EH (cell line): ENCODE results near the gene GPR39.
A peak's percentile ranks its signal among the peaks of the same experiment; 100 is the strongest.

Experiments used
- DNase-seq: peaks from one replicate; pipeline ENCODE4 v3.0.0-alpha.2; 2015; ENCODE audit warnings: low read depth

GPR39 gene

GRCh38 chr2:132564065-132564464, 147.5 kb downstream of the GPR39 start:
- no peak for DNase-seq

- no peak for DNase-seq
These were observed 149.8 kb downstream of the GPR39 start for GRCh38 chr2:132566379-132566778.

- no peak for DNase-seq
These were observed 151.1 kb downstream of the GPR39 start for GRCh38 chr2:132567682-132568081.

- DNase-seq = no peak
These were observed 152.1 kb downstream of the GPR39 start for GRCh38 chr2:132568656-132569055.

GRCh38 chr2:132573444-132574007, 156.9 kb downstream of the GPR39 start:
- DNase-seq = no peak

- DNase-seq = no peak
These were observed 161.1 kb downstream of the GPR39 start for GRCh38 chr2:132577686-132578085.

GRCh38 chr2:132581591-132581990, 165.0 kb downstream of the GPR39 start:
- DNase-seq = no peak

- DNase-seq = no peak
These were observed 165.6 kb downstream of the GPR39 start for GRCh38 chr2:132581991-132582738.

- no peak for DNase-seq
These were observed 167.2 kb downstream of the GPR39 start for GRCh38 chr2:132583666-132584360.

GRCh38 chr2:132584976-132585817, 168.6 kb downstream of the GPR39 start:
- DNase-seq = no peak

- no peak for DNase-seq
These were observed 169.5 kb downstream of the GPR39 start for GRCh38 chr2:132586101-132586511.

GRCh38 chr2:132586835-132587234, 170.2 kb downstream of the GPR39 start:
- no peak for DNase-seq

- no peak for DNase-seq
These were observed 172.0 kb downstream of the GPR39 start for GRCh38 chr2:132588576-132588975.

GRCh38 chr2:132589111-132589830, 172.7 kb downstream of the GPR39 start:
- no peak for DNase-seq

GRCh38 chr2:132589966-132590365, 173.4 kb downstream of the GPR39 start:
- DNase-seq = no peak

GRCh38 chr2:132593171-132593570, 176.6 kb downstream of the GPR39 start:
- peak; percentile 42 for DNase-seq

GRCh38 chr2:132595186-132595585, 178.6 kb downstream of the GPR39 start:
- DNase-seq = no peak

GRCh38 chr2:132595693-132596092, 179.1 kb downstream of the GPR39 start:
- DNase-seq = no peak

- no peak for DNase-seq
These were observed 180.6 kb downstream of the GPR39 start for GRCh38 chr2:132597166-132597565.

- no peak for DNase-seq
These were observed 181.2 kb downstream of the GPR39 start for GRCh38 chr2:132597831-132598230.

GRCh38 chr2:132598536-132598935, 181.9 kb downstream of the GPR39 start:
- DNase-seq = no peak

- no peak for DNase-seq
These were observed 183.0 kb downstream of the GPR39 start for GRCh38 chr2:132599556-132599955.
